HG02981 (cell line): Measurements from ENCODE around the gene DLGAP1.
"Not testable (repeated sequence)": the region's sequence is repeated elsewhere in the genome, so short reads cannot be mapped to it uniquely, and the experiment has no call there.

Experiments
- ATAC-seq: cut with Tn5 transposase; IDR thresholded peaks from one replicate; pipeline ENCODE4 v1.9.1; 2021; ENCODE audit warnings: mild to moderate bottlenecking, moderate library complexity; ENCODE audit not compliant: unreplicated experiment

The DLGAP1 gene

GRCh38 chr18:4293337-4293736 lies 161.8 kb downstream of the DLGAP1 start:
- ATAC-seq, result no peak

GRCh38 chr18:4292696-4293095 lies 162.4 kb downstream of the DLGAP1 start:
- no peak for ATAC-seq

GRCh38 chr18:4287340-4287739 lies 167.8 kb downstream of the DLGAP1 start:
- ATAC-seq, result not testable (repeated sequence)

- no peak for ATAC-seq
Measured at GRCh38 chr18:4286256-4286655, 168.9 kb downstream of the DLGAP1 start.

- no peak for ATAC-seq
Measured at GRCh38 chr18:4285525-4285924, 169.6 kb downstream of the DLGAP1 start.

GRCh38 chr18:4284528-4284927 lies 170.6 kb downstream of the DLGAP1 start:
- ATAC-seq, result no peak

GRCh38 chr18:4283746-4284291 lies 171.3 kb downstream of the DLGAP1 start:
- ATAC-seq, result no peak

GRCh38 chr18:4282954-4283353 lies 172.2 kb downstream of the DLGAP1 start:
- ATAC-seq, result no peak

GRCh38 chr18:4276953-4277585 lies 178.0 kb downstream of the DLGAP1 start:
- no peak for ATAC-seq

GRCh38 chr18:4271952-4272351 lies 183.2 kb downstream of the DLGAP1 start:
- no peak for ATAC-seq

GRCh38 chr18:4270988-4271387 lies 184.1 kb downstream of the DLGAP1 start:
- no peak for ATAC-seq

- ATAC-seq, result no peak
Measured at GRCh38 chr18:4270016-4270415, 185.1 kb downstream of the DLGAP1 start.

GRCh38 chr18:4267641-4268040 lies 187.5 kb downstream of the DLGAP1 start:
- no peak for ATAC-seq

- no peak for ATAC-seq
Measured at GRCh38 chr18:4264347-4264791, 190.7 kb downstream of the DLGAP1 start.

GRCh38 chr18:4260107-4260506 lies 195.0 kb downstream of the DLGAP1 start:
- ATAC-seq, result no peak

- no peak for ATAC-seq
Measured at GRCh38 chr18:4256766-4257417, 198.2 kb downstream of the DLGAP1 start.

- ATAC-seq, result no peak
Measured at GRCh38 chr18:4254840-4255239, 200.3 kb downstream of the DLGAP1 start.

- ATAC-seq, result no peak
Measured at GRCh38 chr18:4252829-4253228, 202.3 kb downstream of the DLGAP1 start.

- ATAC-seq, result no peak
Measured at GRCh38 chr18:4251873-4252272, 203.2 kb downstream of the DLGAP1 start.

- ATAC-seq, result no peak
Measured at GRCh38 chr18:4251206-4251605, 203.9 kb downstream of the DLGAP1 start.

GRCh38 chr18:4250141-4250540 lies 205.0 kb downstream of the DLGAP1 start:
- no peak for ATAC-seq

GRCh38 chr18:4248686-4249085 lies 206.4 kb downstream of the DLGAP1 start:
- ATAC-seq, result no peak
